ENCODE results near the gene OAS3.
A peak's percentile ranks its signal among the peaks of the same experiment; 100 is the strongest.

OAS3 gene

DNA sequence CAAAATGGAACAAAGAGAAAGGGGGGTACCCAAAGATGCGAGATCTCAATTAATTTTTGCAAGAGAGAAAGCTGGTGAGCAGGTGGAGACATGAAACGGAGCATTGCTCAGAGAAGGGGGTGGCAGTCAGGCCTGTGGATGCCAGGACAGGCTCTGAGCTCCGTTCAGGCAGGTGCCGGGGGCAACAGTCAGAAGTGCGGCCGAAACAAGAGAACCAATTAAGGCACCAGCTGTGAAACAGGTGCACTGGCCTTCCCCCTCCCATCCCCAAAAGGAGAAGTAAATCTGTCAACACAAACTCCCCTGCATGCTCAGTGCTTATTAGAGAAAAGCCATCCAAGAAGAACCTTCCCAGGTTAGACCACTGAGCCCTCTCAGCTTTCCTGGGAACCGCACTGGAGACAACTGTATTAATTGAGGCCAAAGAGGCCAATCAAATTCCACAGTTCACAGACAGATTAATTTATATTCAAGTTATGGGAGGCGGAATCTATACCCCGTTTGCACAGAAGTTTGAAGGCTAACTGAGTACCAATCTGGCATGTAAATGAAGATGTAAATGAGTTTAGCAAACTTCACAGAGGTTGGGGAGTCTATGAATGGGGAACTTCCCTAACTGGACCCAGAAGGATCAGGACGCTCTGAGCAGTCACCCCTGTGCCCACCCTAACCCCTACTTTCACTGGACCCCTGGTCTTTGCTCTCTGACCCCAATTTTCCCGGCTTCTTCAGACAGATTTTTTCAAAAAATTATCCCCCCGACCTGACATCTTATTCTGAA is 60.9 kb downstream of the OAS3 start:
- peaks cover 5% of the 10 kb centered on the region for H3F3A ChIP-seq (ENCODE audit: control insufficient read depth, insufficient read depth)
- H4K20me1 ChIP-seq (ENCODE audit: control insufficient read depth, insufficient read depth, low read depth, low read length) = no peaks in the 10 kb centered on the region
- no peaks in the 10 kb centered on the region; the same call in 1 of the 2 replicates for H3K9me3 ChIP-seq (ENCODE audit: control insufficient read depth, insufficient read depth, low read length)
- H3K27ac ChIP-seq (ENCODE audit: low read depth, low read length) = peak overlapping the region; percentile 84
- H3K4me1 ChIP-seq (ENCODE audit: control insufficient read depth, low read length) = peaks cover 44% of the 10 kb centered on the region
- no peak for TF ChIP-seq EZH2phosphoT487 (IDR thresholded peaks at IDR 0.05; ENCODE audit: borderline replicate concordance, low read length)
- TF ChIP-seq, protein P1, sequence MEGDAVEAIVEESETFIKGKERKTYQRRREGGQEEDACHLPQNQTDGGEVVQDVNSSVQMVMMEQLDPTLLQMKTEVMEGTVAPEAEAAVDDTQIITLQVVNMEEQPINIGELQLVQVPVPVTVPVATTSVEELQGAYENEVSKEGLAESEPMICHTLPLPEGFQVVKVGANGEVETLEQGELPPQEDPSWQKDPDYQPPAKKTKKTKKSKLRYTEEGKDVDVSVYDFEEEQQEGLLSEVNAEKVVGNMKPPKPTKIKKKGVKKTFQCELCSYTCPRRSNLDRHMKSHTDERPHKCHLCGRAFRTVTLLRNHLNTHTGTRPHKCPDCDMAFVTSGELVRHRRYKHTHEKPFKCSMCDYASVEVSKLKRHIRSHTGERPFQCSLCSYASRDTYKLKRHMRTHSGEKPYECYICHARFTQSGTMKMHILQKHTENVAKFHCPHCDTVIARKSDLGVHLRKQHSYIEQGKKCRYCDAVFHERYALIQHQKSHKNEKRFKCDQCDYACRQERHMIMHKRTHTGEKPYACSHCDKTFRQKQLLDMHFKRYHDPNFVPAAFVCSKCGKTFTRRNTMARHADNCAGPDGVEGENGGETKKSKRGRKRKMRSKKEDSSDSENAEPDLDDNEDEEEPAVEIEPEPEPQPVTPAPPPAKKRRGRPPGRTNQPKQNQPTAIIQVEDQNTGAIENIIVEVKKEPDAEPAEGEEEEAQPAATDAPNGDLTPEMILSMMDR (IDR thresholded peaks at IDR 0.05; ENCODE audit: low read depth, low read length, poor library complexity, severe bottlenecking) = no peak
- no peaks in the 10 kb centered on the region for H3K27me3 ChIP-seq (ENCODE audit: control insufficient read depth, low read length)
- no peaks in the 10 kb centered on the region for H3K79me2 ChIP-seq (ENCODE audit: control insufficient read depth, low read length)
- peak overlapping the region; percentile 54 for H3K4me3 ChIP-seq (ENCODE audit: low read length)
- H3K36me3 ChIP-seq (ENCODE audit: control insufficient read depth, low read length) = peaks cover 17% of the 10 kb centered on the region
- peak overlapping the region; percentile 60 for H3K4me2 ChIP-seq (ENCODE audit: low read length)
- no peaks in the 10 kb centered on the region for H3K9me2 ChIP-seq (replicated peaks; ENCODE audit: control insufficient read depth, low read length)

- H4K20me1 ChIP-seq (ENCODE audit: control insufficient read depth, insufficient read depth, low read depth, low read length) = no peaks in the 10 kb centered on the region
- H3F3A ChIP-seq (ENCODE audit: control insufficient read depth, insufficient read depth) = peaks cover 5% of the 10 kb centered on the region
- no peak overlapping the region for H3K4me2 ChIP-seq (ENCODE audit: low read length)
- no peaks in the 10 kb centered on the region; the same call in 1 of the 2 replicates for H3K9me3 ChIP-seq (ENCODE audit: control insufficient read depth, insufficient read depth, low read length)
- peaks cover 44% of the 10 kb centered on the region for H3K4me1 ChIP-seq (ENCODE audit: control insufficient read depth, low read length)
- H3K36me3 ChIP-seq (ENCODE audit: control insufficient read depth, low read length) = peaks cover 17% of the 10 kb centered on the region
- H3K4me3 ChIP-seq (ENCODE audit: low read length) = no peak overlapping the region
- TF ChIP-seq, protein P1 (IDR thresholded peaks at IDR 0.05; ENCODE audit: low read depth, low read length, poor library complexity, severe bottlenecking) = no peak
- TF ChIP-seq EZH2phosphoT487 (IDR thresholded peaks at IDR 0.05; ENCODE audit: borderline replicate concordance, low read length) = no peak
- H3K79me2 ChIP-seq (ENCODE audit: control insufficient read depth, low read length) = no peaks in the 10 kb centered on the region
- H3K27ac ChIP-seq (ENCODE audit: low read depth, low read length) = no peak overlapping the region
- H3K27me3 ChIP-seq (ENCODE audit: control insufficient read depth, low read length) = no peaks in the 10 kb centered on the region
- no peaks in the 10 kb centered on the region for H3K9me2 ChIP-seq (replicated peaks; ENCODE audit: control insufficient read depth, low read length)
Observed at GRCh38 chr12:113000433-113000832, 62.2 kb downstream of the OAS3 start.

DNA sequence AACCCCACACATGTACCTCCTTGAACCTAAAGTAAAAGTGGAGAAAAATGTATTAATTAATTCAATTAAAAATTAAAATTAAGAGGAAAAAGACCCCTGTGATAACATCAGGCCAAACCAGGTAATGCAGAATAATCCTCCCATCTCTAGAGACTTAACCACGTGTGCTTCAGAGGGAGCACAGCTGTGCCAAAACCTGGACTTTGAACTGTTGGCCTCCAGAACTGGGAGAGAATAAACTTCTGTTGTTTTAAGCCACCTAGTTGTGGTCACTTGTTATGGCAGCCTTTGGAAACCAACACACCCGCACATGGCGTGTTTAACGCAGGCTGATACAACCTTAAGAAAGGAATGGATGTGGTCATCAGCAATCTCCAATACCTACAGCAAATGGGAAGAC is 63.9 kb downstream of the OAS3 start:
- no peak overlapping the region for H3K4me2 ChIP-seq (ENCODE audit: low read length)
- no peak overlapping the region for H3K27ac ChIP-seq (ENCODE audit: low read depth, low read length)
- H3K27me3 ChIP-seq (ENCODE audit: control insufficient read depth, low read length) = no peaks in the 10 kb centered on the region
- no peaks in the 10 kb centered on the region for H3K9me2 ChIP-seq (replicated peaks; ENCODE audit: control insufficient read depth, low read length)
- peaks cover 15% of the 10 kb centered on the region for H3K36me3 ChIP-seq (ENCODE audit: control insufficient read depth, low read length)
- H3F3A ChIP-seq (ENCODE audit: control insufficient read depth, insufficient read depth) = peaks cover 5% of the 10 kb centered on the region
- H3K79me2 ChIP-seq (ENCODE audit: control insufficient read depth, low read length) = no peaks in the 10 kb centered on the region
- TF ChIP-seq, protein P1 (IDR thresholded peaks at IDR 0.05; ENCODE audit: low read depth, low read length, poor library complexity, severe bottlenecking) = no peak
- no peak for TF ChIP-seq EZH2phosphoT487 (IDR thresholded peaks at IDR 0.05; ENCODE audit: borderline replicate concordance, low read length)
- H4K20me1 ChIP-seq (ENCODE audit: control insufficient read depth, insufficient read depth, low read depth, low read length) = no peaks in the 10 kb centered on the region
- peaks cover 38% of the 10 kb centered on the region for H3K4me1 ChIP-seq (ENCODE audit: control insufficient read depth, low read length)
- H3K9me3 ChIP-seq (ENCODE audit: control insufficient read depth, insufficient read depth, low read length) = no peaks in the 10 kb centered on the region; the same call in 1 of the 2 replicates
- no peak overlapping the region for H3K4me3 ChIP-seq (ENCODE audit: low read length)

Measured in DOHH2 (cell line).